ENCODE data around the gene PI4K2B.

PI4K2B gene

DNA sequence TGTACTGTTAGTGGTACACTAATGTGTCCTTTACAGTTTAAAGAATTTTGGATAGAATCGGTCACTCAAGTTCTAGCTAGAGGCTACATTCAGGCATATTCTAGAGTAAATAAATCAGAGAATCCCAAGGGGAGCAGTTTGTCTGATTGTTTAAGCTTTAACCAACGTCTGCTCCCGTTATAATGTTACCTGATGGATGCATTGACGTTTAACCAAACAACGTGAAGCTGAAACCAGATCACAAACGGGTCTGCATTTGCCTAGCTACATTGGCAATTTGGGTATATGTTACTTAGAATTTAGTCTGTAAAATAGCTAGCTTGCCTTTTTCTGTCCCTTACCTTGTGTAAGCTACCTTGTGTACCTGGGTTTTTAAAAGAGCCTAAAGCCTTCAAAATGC lies 1.6 kb downstream of the PI4K2B start:
- TF ChIP-seq, protein P1, sequence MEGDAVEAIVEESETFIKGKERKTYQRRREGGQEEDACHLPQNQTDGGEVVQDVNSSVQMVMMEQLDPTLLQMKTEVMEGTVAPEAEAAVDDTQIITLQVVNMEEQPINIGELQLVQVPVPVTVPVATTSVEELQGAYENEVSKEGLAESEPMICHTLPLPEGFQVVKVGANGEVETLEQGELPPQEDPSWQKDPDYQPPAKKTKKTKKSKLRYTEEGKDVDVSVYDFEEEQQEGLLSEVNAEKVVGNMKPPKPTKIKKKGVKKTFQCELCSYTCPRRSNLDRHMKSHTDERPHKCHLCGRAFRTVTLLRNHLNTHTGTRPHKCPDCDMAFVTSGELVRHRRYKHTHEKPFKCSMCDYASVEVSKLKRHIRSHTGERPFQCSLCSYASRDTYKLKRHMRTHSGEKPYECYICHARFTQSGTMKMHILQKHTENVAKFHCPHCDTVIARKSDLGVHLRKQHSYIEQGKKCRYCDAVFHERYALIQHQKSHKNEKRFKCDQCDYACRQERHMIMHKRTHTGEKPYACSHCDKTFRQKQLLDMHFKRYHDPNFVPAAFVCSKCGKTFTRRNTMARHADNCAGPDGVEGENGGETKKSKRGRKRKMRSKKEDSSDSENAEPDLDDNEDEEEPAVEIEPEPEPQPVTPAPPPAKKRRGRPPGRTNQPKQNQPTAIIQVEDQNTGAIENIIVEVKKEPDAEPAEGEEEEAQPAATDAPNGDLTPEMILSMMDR (IDR thresholded peaks at IDR 0.05) = no peak

DNA sequence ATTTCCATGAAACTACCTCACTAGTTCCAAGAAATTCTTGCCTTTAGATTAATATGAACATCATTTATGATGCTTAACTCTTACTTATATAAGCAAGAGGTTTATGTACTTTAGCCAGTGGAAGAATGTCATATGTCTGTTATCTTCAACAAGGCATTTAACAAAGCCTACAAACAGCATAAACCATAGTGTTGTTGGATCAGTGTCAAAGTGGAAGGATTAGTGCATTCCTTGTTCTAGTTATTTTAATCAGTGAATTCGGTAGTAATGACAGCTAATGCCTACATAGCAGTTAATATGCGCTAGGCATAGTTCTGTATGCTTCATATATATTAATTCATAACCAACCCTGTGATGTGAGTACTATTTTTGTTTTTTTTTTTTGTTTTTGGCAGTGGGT lies 3.1 kb downstream of the PI4K2B start:
- TF ChIP-seq, protein P1 (IDR thresholded peaks at IDR 0.05) = no peak

DNA sequence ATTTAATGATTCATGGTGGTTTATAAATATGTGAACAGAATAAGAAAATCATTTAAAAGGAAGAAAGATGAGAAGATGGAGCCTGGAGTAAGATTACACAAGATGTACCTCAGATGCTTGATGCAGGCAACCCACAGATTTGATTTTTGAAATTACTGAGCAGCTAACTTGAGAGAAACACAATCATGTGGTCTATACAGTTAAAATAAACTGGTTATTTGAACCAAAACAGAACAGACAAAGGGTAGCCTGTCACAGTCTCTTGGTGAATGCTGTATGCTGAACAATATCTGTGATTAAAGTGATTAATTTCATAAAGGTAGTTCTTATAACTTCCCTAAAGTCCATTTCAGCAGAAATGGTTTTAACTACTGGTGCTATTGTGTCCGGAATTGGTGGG lies 4.2 kb downstream of the PI4K2B start:
- TF ChIP-seq, protein P1 (IDR thresholded peaks at IDR 0.05) = no peak

DNA sequence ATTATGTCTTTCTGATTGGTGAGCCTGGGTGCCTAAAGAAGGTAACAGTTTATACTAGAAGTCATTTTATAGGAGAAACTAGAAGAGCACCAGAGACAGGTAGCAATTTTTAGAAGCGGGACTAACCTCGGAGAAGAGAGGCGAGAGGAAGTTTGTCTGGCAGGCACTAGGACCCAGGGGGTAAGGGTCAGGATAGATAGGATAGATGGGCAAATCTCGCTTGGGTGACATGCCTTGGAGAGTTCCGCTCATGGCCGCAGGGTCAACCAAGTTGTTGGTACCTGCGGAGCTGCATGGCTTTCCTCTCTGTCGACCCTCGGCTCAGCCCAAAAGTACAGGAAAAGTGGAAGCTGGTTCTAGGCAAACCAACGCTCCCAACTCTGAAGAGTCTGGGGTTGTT lies 11.3 kb downstream of the PI4K2B start:
- TF ChIP-seq, protein P1 (IDR thresholded peaks at IDR 0.05) = no peak

DNA sequence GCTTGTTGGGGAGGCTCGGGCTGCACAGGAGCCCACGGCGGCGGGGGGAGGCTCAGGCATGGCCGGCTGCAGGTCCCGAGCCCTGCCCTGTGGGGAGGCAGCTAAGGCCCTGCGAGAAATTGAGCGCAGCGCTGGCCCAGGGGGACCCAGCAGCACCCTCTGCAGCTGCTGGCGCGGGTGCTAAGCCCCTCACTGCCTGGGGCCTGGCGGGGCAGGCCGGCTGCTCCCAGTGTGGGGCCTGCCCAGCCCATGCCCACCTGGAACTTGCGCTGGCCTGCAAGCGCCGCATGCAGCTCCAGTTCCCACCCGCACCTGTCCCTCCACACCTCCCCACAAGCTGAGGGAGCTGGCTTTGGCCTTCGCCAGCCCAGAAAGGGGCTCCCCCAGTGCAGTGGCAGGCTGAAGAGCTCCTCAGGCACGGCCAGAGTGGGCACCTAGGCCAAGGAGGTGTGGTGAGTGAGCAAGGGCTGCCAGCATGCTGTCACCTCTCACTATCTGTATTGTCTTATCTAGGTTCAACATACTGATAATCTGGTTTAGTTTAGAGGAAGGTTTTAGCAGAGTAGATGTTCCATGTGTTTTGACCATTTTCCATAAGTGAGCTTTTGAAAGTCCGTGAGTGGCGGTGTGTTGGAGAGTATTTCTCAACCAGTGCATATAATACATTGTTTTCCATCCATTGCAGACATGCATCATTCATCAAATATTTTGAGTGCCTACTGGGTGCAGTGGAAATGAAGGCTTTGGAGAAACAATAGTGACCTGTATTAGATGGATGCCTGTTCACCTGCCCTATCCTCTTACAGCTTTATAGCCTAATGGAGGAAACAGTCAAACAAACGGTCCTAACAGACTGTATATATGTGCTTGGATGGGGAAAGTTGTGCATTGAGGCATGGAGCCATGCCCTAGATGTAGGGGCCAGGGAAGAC lies 13.1 kb downstream of the PI4K2B start:
- TF ChIP-seq, protein P1 (IDR thresholded peaks at IDR 0.05) = no peak

DNA sequence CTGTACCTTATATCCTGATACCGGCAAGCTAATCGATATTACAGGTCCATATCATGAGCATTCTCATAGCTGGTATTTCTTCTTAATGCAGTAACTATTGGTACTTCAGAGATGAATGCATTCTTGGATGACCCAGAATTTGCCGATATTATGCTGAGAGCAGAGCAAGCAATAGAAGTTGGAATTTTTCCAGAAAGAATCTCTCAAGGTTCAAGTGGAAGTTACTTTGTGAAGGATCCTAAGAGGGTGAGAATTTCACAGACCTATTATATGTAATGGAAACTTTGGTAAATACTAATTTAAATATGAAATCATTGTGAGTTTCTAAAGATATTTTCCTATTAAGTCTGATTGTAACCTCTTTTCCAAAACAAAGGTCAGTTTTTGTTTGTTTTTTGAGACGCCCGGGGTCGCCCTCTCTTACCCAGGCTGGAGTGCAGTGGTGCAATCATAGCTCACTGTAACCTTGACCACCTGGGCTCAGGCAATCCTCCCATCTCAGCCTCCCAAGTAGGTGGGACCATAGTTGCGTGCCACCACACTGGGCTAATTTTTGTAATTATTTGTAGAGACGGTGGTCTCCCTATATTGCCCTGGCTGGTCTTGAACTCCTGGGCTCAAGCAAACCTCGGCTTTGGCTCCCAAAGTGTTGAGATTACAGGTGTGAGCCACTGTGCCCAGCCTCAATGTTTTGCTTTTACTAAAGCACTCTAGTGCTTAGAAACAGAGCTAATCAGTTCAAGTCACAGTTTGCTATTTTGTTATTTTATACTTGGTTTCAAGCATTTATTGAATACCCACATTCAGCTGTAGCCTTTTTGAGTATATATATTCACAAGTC lies 18.6 kb downstream of the PI4K2B start:
- TF ChIP-seq, protein P1 (IDR thresholded peaks at IDR 0.05) = no peak

DNA sequence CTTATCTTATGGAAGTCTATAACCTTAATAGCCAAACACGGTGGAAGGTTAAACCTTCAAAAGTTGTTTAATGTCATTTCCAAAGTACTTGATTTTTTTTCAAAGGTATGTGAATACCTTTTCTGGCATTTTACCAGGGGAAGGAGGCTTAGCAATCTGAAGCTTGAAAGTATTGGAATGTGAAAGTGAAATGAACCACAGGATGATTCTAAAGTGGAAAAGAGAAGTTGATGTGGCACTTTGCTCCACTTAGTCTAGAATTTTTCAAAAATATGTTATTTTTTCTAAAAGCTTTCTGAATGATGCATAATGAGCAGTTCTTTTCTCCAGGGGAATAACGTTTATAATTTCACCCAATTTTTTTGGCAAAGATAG lies 19.2 kb downstream of the PI4K2B start:
- TF ChIP-seq, protein P1 (IDR thresholded peaks at IDR 0.05) = no peak

All from LNCAP (cell line).